Raji (cell line): ENCODE data around the gene ZMAT5.

Source experiments
- POLR2A ChIP-seq: IDR thresholded peaks from 2 replicates; pipeline ENCODE4 v1.6.1; 2011; ENCODE audit warnings: low read depth, low read length, control low read depth; ENCODE audit not compliant: insufficient read depth

ZMAT5 gene

GRCh38 chr22:29750029-29750428 lies 16.8 kb downstream of the ZMAT5 start:
- no peak for TF ChIP-seq POLR2A

DNA sequence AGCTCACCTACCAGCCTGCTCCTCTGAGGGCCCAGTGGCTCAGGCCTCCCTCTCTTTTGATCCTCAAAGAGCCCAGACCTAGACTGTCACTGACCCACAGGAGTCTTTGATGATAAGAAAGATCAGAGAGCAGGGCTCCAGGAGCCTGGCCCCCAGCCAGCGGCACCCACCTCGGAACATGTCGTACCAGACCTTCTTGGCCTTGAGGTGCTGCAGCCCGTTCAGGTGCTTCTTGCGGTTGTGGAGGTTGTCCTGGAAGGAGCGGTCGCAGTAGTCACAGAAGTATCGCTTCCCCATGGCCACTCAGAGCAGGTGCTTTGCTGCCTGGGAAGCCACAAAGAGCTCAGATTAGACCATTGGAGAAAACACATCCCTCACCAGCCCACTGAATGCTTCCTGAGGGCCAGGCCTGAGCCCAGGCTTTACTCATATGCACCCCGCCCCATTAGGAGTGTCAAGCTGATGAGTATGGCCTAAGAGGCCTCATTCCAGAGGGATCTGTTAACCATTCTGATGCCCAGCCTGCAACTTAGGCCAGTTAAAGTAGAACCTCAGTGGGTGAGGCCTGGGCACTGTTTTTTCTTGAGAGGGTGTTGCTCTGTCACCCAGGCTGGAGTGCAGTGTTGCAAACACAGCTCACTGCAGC lies 18.4 kb downstream of the ZMAT5 start:
- no peak for TF ChIP-seq POLR2A

- no peak for TF ChIP-seq POLR2A
These were observed 19.0 kb downstream of the ZMAT5 start for GRCh38 chr22:29747832-29748231.

DNA sequence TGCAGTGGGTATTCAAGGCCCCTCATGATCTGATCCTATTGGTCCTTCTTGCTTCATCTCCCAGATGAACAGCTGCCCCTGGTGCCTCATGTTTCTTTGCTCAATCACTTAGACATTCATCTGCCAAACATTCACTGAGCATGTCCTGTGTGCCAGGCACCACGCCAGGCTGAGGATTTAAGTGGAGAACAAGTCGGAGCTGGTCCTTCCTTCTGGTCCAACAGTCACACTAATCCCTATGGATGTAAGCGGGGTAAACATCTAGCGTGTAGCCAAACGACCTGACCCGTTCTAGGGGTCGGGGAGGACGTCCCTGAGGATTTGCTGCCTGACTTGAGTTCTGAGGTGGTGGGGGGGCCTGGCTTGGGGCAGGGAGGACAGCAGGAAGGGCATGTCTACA lies 21.9 kb downstream of the ZMAT5 start:
- TF ChIP-seq POLR2A = no peak

DNA sequence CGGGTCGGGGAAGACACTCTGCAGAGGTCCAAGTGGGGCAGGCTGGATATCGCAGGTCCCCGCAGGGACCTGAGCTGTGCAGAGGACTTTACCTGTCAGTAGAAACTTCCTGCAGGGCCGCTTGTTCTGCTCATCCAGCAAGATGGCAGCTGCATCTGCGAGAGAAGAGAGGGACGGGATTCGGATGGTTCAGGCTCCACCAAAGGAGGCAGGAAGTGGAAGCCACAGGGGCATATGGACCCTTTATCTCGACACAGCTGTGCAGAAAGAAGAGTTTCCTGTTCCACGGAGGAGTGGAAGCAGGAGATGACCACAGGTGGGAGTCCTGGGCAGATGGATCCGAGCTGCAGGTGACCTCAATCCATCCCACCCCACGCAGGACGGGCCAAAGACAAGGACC lies 24.5 kb downstream of the ZMAT5 start:
- no peak for TF ChIP-seq POLR2A

DNA sequence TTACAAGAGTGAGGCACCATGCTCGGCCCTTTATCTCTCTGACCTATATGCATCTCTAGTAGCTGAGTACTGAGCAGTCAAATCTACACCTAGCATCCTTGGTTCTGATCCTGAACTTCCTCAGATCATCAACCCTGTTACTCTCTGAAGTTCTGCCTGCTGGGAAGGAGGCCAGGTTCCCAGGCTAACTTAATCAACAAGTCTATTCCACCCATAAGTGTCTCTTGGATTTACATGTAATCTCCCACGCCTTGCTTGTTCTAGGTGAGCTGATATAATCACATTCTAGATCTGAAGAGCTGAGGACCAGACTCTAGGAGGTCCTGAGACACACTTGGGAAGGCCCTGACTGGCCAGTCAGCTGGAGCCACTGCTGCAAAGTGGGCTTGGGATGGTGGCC lies 24.9 kb downstream of the ZMAT5 start:
- TF ChIP-seq POLR2A = no peak

DNA sequence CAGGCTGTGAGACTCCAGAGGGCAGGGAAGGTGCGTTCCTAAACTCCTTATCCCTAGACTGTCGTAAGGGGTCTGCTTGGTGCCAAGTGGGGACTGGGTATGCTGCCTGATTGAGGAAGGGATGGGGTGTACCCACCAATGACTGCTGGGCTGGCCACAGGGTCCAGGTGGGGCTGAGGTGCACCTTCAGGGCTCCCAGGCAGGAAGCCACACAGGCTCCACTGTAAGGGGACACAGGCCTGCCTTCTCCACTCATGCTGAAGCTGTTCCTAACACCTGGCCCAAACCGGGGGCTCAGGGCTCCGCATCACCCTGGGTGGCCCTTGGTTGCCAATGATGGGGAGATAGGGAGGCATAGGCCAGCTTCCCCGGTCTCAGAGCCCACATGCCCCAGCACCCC lies 26.6 kb downstream of the ZMAT5 start:
- TF ChIP-seq POLR2A = no peak

GRCh38 chr22:29739346-29739875 lies 27.4 kb downstream of the ZMAT5 start:
- TF ChIP-seq POLR2A = no peak

DNA sequence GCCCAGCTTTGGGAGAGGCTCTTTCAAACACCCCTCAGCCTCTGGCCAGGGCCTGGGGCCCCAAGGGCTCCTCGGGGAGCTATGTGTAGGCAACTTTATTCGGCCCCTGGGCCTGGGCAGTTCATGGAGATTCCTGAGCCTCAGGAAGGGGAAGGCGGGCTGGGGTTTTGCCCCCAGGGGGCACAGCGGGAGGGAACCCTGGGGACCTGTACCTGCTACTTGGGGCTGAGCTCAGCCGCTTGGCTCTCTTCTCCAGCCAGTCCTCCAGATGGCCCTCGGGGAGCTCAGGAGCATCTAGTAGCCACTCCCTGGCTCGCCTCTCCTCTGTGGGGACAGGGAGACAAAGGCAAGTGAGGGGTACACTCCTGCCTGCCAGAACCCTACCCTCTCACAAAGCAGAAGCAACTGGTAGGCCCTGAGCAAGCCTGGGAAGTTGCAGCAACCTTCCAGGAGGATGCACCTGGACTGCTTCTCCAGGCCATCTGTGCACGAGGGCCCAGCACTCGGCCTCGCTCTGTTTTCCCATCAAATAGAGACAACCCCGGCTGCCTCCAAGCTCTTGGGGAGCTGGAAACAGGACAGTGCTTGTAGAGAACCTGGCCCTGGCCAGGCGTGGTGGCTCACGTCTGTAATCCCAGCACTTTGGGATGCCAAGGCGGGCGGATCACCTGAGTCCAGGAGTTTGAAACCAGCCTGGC lies 28.5 kb downstream of the ZMAT5 start:
- TF ChIP-seq POLR2A = no peak

GRCh38 chr22:29737251-29738117 lies 29.3 kb downstream of the ZMAT5 start:
- no peak for TF ChIP-seq POLR2A

DNA sequence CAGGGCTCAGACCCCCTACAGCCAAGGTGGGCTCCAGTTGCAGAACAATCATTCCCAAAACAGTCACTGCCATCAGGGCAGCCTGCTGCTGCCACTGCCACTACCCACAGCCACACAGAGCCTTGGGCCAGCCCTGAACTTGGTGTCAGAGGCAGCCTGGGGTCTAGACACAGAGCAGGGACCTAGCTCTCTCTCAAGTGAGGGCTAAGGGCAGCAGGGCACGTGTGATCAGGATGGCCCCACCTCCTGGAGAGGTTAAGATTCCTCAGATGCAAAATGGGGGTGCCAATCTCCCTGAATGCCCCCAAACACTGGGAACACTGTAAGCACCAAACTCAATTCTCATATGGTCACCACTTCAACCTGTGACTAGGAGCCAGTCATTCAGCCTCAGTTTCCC lies 31.4 kb downstream of the ZMAT5 start:
- TF ChIP-seq POLR2A = no peak

- no peak for TF ChIP-seq POLR2A
These were observed 32.0 kb downstream of the ZMAT5 start for GRCh38 chr22:29734838-29735237.

DNA sequence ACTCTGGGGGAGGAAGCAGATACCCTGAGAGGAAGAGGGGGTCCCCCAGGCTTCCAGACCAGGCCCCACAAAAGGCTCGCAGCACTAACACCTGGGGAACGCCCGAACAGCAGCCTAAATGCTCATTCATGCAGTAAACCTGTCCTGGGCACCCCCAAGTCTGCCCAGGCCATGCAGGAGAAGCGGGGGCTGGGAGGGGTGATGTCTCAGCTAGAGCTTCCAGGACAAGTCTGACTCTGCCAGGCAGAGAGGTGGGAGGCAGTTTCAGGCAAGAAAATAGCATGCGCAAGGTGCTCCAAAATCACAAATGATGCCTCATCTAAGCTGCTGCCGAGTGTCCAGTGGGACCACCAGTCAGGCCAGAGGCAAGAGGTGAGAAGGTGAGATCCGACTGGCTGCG lies 32.4 kb downstream of the ZMAT5 start:
- TF ChIP-seq POLR2A = no peak

GRCh38 chr22:29733362-29734201 lies 33.2 kb downstream of the ZMAT5 start:
- TF ChIP-seq POLR2A = no peak

DNA sequence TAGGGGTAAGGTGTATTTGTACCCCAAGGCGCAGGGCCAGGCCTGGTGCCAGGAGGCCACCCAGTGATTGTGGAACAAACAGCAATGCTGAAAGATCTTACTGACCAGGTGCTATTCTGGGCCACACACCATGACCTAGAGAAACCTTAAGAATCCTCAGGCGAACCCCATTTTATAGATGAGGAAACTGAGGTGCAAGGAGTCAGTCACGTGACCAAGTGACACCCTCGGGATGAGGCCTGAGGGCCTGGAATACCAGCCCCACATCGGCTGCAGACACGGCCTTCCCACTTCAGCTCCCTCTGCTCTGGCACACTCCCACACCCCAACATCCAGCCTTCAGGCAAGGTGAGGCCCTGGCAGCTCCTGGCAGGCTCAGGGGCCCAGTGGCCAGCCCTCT lies 33.9 kb downstream of the ZMAT5 start:
- TF ChIP-seq POLR2A = no peak

- TF ChIP-seq POLR2A = no peak
These were observed 35.6 kb downstream of the ZMAT5 start for GRCh38 chr22:29731058-29731850.
